Tibial artery (tissue), 4 donors: ENCODE results near the gene SH3RF3.

Experiments
- DNase-seq, 2 donors: peaks; one replicate each; pipeline ENCODE4 v3.0.0-alpha.2; 2019
- H3K27ac ChIP-seq, 2 donors: fragments of 200-600 bp; sonication (generic) in 1 of 2; 1 replicate in 1 of 2; 2 replicates in 1 of 2; pipeline ENCODE4 v1.5.1; 2018 to 2019; ENCODE audit warnings: mild to moderate bottlenecking in 1 of 2
- H3K27me3 ChIP-seq, 2 donors: fragments of 200-600 bp; sonication (generic) in 1 of 2; one replicate each; pipeline versions ENCODE4 v1.5.1 to v1.6.0; 2016 to 2019
- H3K36me3 ChIP-seq, 3 donors: fragments of 200-600 bp; sonication (generic) in 2 of 3; one replicate each; pipeline ENCODE4 v1.5.1; 2016 to 2019; ENCODE audit warnings: mild to moderate bottlenecking in 2 of 3
- H3K4me1 ChIP-seq, 4 donors: fragments of 200-600 bp; sonication (generic) in 2 of 4; 1 replicate in 3 of 4; 2 replicates in 1 of 4; pipeline ENCODE4 v1.5.1; 2016 to 2019
- H3K4me3 ChIP-seq, 2 donors: fragments of 200-600 bp; sonication (generic) in 1 of 2; 1 replicate in 1 of 2; 2 replicates in 1 of 2; pipeline ENCODE4 v1.5.1; 2018 to 2019; ENCODE audit warnings: mild to moderate bottlenecking in 2 of 2
- H3K9me3 ChIP-seq, 3 donors: fragments of 200-600 bp; sonication (generic) in 1 of 3; one replicate each; pipeline ENCODE4 v1.5.1; 2016 to 2019
- intact Hi-C: fragments of 100-400 bp; cut with DNase I; formaldehyde crosslinking; loops from one replicate; pipeline ENCODE4 v1.15.0; 2023; ENCODE audit warnings: low total_unique reads
- TF ChIP-seq, protein P1 (sequence below), 2 experiments: fragments of 200-600 bp in 1 of 2; fragments of 450-650 bp in 1 of 2; IDR thresholded peaks; one replicate each; pipeline ENCODE4 v1.5.1; 2017 to 2019; ENCODE audit warnings: antibody characterized with exemption in 2 of 2, mild to moderate bottlenecking in 1 of 2, moderate library complexity in 1 of 2

SH3RF3 gene

DNA sequence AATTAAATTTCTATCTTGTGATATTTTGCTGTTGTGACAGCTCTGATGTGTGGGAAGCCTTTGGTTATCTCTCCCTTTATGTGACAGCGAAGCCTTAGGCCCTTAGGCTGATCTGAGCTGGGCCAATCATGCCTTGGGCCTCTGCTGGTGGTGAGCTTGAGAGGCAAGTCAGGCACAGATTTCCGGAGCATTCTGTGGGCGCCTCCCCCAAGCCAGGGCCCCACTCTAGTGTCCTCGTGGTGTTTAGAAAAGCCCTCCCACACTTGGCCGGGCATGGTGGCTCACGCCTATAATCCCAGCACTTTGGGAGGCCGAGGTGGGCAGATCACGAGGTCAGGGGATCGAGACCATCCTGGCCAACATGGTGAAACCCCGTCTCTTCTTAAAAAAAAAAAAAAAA, 239.8 kb downstream of the SH3RF3 start:
- Histone ChIP-seq H3K4me3 (no peak overlapping the region), H3K27ac (no peak overlapping the region), H3K36me3 (peaks cover 12 to 22% (median 18%) of the 10 kb centered on the region in 3 donors), H3K9me3 (no peaks in the 10 kb centered on the region), H3K4me1 (peaks cover 0 to 20% (median 0%) of the 10 kb centered on the region in 4 donors), H3K27me3 (no peaks in the 10 kb centered on the region)
- TF ChIP-seq, protein P1, sequence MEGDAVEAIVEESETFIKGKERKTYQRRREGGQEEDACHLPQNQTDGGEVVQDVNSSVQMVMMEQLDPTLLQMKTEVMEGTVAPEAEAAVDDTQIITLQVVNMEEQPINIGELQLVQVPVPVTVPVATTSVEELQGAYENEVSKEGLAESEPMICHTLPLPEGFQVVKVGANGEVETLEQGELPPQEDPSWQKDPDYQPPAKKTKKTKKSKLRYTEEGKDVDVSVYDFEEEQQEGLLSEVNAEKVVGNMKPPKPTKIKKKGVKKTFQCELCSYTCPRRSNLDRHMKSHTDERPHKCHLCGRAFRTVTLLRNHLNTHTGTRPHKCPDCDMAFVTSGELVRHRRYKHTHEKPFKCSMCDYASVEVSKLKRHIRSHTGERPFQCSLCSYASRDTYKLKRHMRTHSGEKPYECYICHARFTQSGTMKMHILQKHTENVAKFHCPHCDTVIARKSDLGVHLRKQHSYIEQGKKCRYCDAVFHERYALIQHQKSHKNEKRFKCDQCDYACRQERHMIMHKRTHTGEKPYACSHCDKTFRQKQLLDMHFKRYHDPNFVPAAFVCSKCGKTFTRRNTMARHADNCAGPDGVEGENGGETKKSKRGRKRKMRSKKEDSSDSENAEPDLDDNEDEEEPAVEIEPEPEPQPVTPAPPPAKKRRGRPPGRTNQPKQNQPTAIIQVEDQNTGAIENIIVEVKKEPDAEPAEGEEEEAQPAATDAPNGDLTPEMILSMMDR (IDR thresholded peaks at IDR 0.05): no peak
- intact Hi-C loops: no loop called here
- no peak for DNase-seq

DNA sequence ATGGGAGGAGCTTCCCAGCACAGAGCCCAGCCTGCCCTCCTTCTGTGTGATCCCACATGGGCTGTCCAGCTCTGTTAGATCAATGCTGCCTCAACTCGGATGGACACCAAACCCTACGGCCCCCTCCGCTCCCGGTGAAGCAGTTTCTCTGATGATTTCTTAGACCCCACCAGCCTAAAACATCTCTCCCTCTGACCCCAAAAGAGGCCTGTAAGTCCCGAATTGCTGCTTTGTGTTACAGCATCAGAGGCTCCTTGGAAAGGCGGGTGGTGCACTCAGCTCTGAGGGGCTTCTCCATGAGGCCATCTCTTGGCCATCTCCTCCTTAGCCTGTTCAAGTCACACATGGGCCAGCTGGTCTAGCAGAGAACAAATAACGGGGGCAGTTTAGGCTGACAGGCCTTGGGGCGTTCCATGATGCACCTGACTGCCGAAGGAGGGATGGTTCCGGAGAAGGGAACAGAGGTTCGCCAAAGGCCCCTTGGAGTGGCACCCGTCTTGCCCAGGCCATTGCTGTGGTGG, 240.7 kb downstream of the SH3RF3 start:
- Histone ChIP-seq H3K27ac (no peak overlapping the region), H3K4me3 (no peak overlapping the region), H3K27me3 (no peaks in the 10 kb centered on the region), H3K36me3 (peaks cover 12 to 32% (median 23%) of the 10 kb centered on the region in 3 donors), H3K4me1 (peaks cover 0 to 20% (median 0%) of the 10 kb centered on the region in 4 donors), H3K9me3 (no peaks in the 10 kb centered on the region)
- intact Hi-C loops: no loop called here
- TF ChIP-seq, protein P1 (IDR thresholded peaks at IDR 0.05): no peak
- no peak for DNase-seq

DNA sequence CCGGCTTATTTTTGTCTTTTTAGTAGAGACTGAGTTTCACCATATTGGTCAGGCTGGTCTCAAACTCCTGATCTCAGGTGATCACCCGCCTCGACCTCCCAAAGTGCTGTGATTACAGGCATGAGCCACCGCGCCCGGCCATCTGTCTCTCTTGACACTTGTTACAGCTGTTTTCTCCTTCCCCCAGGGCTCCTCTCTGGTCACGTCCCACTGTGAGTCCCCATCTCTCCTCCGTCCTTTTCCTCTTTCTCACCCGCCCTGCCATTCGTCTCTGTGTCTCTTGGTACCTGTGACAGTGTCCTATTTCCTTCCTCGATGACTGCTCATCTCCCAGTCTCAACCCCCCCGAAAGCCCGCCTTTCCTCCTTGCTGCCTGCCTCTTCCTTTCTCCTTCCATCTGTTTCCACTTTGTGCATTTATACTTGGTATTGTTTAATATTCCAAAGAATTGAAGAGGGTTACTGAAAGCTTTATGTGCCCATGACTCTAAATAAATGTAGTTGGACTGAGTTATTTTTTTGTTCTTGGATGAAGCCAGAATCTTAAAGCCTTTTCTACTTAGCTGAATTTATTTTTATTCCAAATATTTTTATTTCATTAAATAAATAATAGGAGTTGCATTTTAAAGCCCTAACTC, 241.5 kb downstream of the SH3RF3 start:
- DNase-seq: no peak
- intact Hi-C loops: no loop called here

DNA sequence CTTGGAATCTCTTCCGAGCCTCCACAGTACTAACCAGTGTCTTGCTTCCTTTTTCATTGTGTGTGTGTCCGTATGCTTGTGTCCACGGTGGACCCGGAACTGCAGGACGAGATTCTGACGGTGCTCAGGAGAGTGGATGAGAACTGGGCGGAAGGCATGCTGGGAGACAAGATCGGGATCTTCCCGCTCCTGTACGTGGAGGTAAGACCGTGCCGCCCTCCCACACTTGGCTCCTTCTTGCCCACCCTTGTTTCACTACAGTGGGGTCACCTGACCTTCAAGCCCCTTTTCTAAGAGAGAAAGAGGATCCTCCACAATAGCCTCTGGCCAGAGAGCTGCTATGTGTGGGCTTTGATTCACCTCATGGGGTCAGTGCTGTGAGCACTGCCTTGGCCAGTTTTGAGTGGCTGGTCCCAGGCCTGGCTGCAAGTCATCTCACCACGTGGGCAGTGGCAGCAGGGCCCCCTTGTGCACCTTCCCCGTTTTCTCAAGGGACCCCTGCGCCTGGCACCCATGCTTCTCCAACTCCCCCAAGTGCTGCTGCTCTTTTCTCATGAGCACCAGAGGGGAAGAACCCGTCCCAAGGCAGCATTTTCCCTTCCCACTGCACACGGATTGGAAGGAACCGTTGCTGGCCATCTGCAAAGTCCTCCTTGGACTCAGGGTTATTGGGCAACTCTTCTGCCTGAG, 242.6 kb downstream of the SH3RF3 start:
- intact Hi-C loops: no loop called here
- no peak for DNase-seq

More for the DNA sequence above, 241.5 kb downstream of the SH3RF3 start:
- H3K4me3 ChIP-seq: no peak overlapping the region
- H3K36me3 ChIP-seq: peaks cover 12 to 37% (median 23%) of the 10 kb centered on the region in 3 donors
- TF ChIP-seq, protein P1 (IDR thresholded peaks at IDR 0.05): no peak
- no peaks in the 10 kb centered on the region for H3K27me3 ChIP-seq
- H3K27ac ChIP-seq: no peak overlapping the region
- H3K4me1 ChIP-seq: peaks cover 0 to 20% (median 0%) of the 10 kb centered on the region in 4 donors
- no peaks in the 10 kb centered on the region for H3K9me3 ChIP-seq

DNA sequence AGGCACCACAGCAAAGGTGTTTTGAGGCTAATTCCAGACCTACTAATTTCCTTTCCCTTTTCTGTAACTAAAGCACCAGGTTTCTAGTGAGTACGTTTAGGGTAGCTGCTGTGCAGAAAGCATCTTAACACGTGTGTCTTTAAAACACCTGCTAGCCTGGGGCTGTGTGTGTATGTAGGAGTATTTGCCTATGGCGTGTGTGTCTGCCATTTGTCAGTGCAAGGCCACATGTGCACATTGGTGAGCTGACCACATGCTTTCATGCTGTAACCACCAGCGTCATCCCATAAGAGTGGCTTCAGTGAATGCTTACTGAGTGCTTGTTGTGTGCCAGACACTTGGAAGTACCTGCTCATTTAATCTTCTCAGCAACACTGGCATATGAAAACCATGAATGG, 243.2 kb downstream of the SH3RF3 start:
- H3K4me1 ChIP-seq: peaks cover 0 to 20% (median 0%) of the 10 kb centered on the region in 4 donors
- no peaks in the 10 kb centered on the region for H3K27me3 ChIP-seq
- TF ChIP-seq, protein P1 (IDR thresholded peaks at IDR 0.05): no peak
- H3K36me3 ChIP-seq: peaks cover 12 to 37% (median 23%) of the 10 kb centered on the region in 3 donors
- no peak for DNase-seq
- intact Hi-C loops: no loop called here
- no peaks in the 10 kb centered on the region for H3K9me3 ChIP-seq
- H3K4me3 ChIP-seq: no peak overlapping the region
- no peak overlapping the region for H3K27ac ChIP-seq

More for the DNA sequence above, 242.6 kb downstream of the SH3RF3 start:
- H3K27ac ChIP-seq: no peak overlapping the region
- TF ChIP-seq, protein P1 (IDR thresholded peaks at IDR 0.05): no peak
- no peak overlapping the region for H3K4me3 ChIP-seq
- H3K4me1 ChIP-seq: peaks cover 0 to 20% (median 0%) of the 10 kb centered on the region in 4 donors
- no peaks in the 10 kb centered on the region for H3K9me3 ChIP-seq
- no peaks in the 10 kb centered on the region for H3K27me3 ChIP-seq
- H3K36me3 ChIP-seq: peaks cover 12 to 37% (median 23%) of the 10 kb centered on the region in 3 donors
